Astrocyte (in vitro differentiated cells and primary cell): Measurements from ENCODE around the gene CDH23.

Experiments used
- CTCF ChIP-seq: IDR thresholded peaks from 2 replicates; pipeline ENCODE4 v1.5.1; 2011; ENCODE audit warnings: low read depth, mild to moderate bottlenecking, inconsistent platforms, low read length, moderate library complexity; ENCODE audit not compliant: insufficient read depth
- EZH2 ChIP-seq: IDR thresholded peaks from 2 replicates; pipeline ENCODE4 v1.6.1; 2012; ENCODE audit warnings: mild to moderate bottlenecking, low read length, inconsistent platforms; ENCODE audit not compliant: insufficient read depth

DNA sequence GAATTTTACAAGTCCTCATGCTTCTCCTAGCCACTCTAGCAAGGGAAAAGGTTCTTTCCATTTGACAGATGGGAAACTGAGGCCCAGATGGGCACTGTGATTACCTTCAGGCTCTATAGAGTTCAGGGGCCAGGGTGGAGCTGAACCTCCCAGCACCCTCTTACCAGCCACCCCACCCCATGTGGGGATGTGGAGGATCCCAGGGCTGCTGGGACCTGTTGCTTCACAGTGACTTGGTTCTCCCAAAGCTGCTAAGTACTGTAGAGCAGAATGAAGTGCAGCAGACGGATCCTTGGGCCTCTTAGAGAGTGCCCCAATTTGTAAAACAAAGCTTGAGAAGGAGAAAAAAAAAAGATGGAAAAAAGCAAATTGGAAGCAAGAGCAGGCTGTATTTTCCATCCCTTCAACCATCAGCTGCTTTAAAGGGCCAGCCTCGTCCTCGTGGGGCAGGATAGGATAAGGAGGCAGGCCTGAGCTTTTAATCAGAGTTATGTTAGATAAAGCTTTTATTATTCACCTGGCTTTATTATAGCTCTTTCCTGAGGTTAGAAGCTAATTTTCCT is 147.0 kb downstream of the CDH23 start:
- TF ChIP-seq CTCF (no peak), EZH2 (no peak)
